Stomach (tissue), 9 donors: ENCODE measurements around the gene BCL2A1. TPM values are rescaled to one million over a fixed set of nuclear protein-coding genes. Genes with fewer than 3 reads are reported as not detected.

Source experiments
- DNase-seq, 2 donors: peaks; one replicate each; pipeline versions ENCODE4 v3.0.0 to v3.0.0-alpha.2; 2013 to 2019
- H3K27ac ChIP-seq, 5 donors: fragments of 200-600 bp in 4 of 5; sonication (generic) in 4 of 5; one replicate each; pipeline ENCODE4 v1.5.1; 2013 to 2019; ENCODE audit warnings: mild to moderate bottlenecking in 1 of 5, moderate library complexity in 1 of 5
- H3K27me3 ChIP-seq, 3 donors: fragments of 200-600 bp; sonication (generic); one replicate each; pipeline ENCODE4 v1.5.1; 2017 to 2019; ENCODE audit warnings: mixed run types in 1 of 3
- H3K36me3 ChIP-seq, 4 donors: fragments of 200-600 bp; sonication (generic); 1 replicate in 3 of 4; 2 replicates in 1 of 4; pipeline ENCODE4 v1.5.1; 2016 to 2019
- H3K4me1 ChIP-seq, 4 donors: fragments of 200-600 bp; sonication (generic); one replicate each; pipeline ENCODE4 v1.5.1; 2016 to 2019
- H3K4me3 ChIP-seq, 4 donors: fragments of 200-600 bp; sonication (generic) in 3 of 4; one replicate each; pipeline ENCODE4 v1.5.1; 2016 to 2019; ENCODE audit warnings: mild to moderate bottlenecking in 1 of 4
- H3K9me3 ChIP-seq, 4 donors: fragments of 200-600 bp; sonication (generic); one replicate each; pipeline ENCODE4 v1.5.1; 2016 to 2019
- EP300 ChIP-seq: sonication (generic); formaldehyde crosslinking; IDR thresholded peaks from one replicate; pipeline ENCODE4 v1.6.1; 2017; ENCODE audit warnings: antibody characterized with exemption
- POLR2A ChIP-seq, 4 donors: fragments of 450-650 bp; IDR thresholded peaks; one replicate each; pipeline ENCODE4 v1.6.1; 2016; ENCODE audit warnings: antibody characterized with exemption in 4 of 4, control low read depth in 2 of 4, mild to moderate bottlenecking in 1 of 4, moderate library complexity in 1 of 4
- POLR2AphosphoS5 ChIP-seq, 3 donors: sonication (generic); formaldehyde crosslinking; IDR thresholded peaks; one replicate each; pipeline ENCODE4 v1.6.1; 2016; ENCODE audit warnings: antibody characterized with exemption in 3 of 3
- WGBS, 5 donors: extraction: QIAGEN DNeasy Blood & Tissue Kit in 3 of 5; methylation state at CpG; one replicate each; pipeline versions ENCODE4 v1.1.5 to v1.1.7; 2013 to 2018; 5-methylcytosine and 5-hydroxymethylcytosine counted together
- intact Hi-C: fragments of 100-400 bp; cut with DNase I; formaldehyde crosslinking; loops from one replicate; pipeline ENCODE4 v1.15.1; 2023; ENCODE audit warnings: low total_unique reads
- polyA plus RNA-seq, 3 donors: library from polyadenylated mRNA; stranded (reverse); fragments of 200-250 nt; gene quantifications; one replicate each; pipeline ENCODE4 v1.2.3, GENCODE V29; 2013
- total RNA-seq, 5 donors: library from RNA; depleted of rRNA; stranded (reverse); fragments of >200 nt; gene quantifications; one replicate each; pipeline versions ENCODE4 v1.1.0 to v1.2.3, GENCODE V29; 2014 to 2016
- TF ChIP-seq, protein P1 (sequence below), 7 experiments: fragments of 450-650 bp in 4 of 7; fragments of 200-600 bp in 3 of 7; sonication (generic) in 3 of 7; IDR thresholded peaks; one replicate each; pipeline ENCODE4 v1.5.1; 2016 to 2019; ENCODE audit warnings: antibody characterized with exemption in 7 of 7, control low read depth in 2 of 7, mild to moderate bottlenecking in 1 of 7
- donor health status: healthy with polysubstance abuse.
- donor health status: Bipolar disorder and iron deficiency.
- donor health status: healthy.

Gene BCL2A1
- total and polyA plus RNA-seq, 8 donors, result 0.87 to 29.4 (median 4.1) TPM; not detected in 2

DNA sequence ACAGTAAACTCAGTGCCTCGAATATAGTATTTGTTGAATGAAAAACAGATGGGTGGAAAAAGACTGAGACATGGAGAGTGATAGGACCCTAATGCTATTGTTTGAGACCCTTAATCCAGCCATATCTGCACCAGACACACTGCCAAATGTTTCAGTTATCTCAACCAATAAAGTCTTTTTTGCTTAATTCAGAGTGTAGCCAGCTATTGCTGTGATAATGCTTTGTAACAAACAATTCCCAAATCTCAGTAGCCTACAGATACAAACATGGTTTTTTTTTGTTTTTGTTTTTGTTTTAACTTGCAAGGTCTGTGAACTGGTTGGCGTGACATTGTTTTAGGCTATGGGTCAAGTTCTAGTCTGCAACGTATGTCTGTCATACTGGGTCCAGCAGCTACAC lies 17.0 kb upstream of the BCL2A1 start:
- Histone ChIP-seq H3K9me3 (no peaks in the 10 kb centered on the region), H3K36me3 (no peaks in the 10 kb centered on the region), H3K27ac (no peak overlapping the region), H3K4me1 (peaks cover 0 to under 1% (median 0%) of the 10 kb centered on the region in 4 donors), H3K4me3 (no peak overlapping the region), H3K27me3 (no peaks in the 10 kb centered on the region)
- TF ChIP-seq, protein P1, sequence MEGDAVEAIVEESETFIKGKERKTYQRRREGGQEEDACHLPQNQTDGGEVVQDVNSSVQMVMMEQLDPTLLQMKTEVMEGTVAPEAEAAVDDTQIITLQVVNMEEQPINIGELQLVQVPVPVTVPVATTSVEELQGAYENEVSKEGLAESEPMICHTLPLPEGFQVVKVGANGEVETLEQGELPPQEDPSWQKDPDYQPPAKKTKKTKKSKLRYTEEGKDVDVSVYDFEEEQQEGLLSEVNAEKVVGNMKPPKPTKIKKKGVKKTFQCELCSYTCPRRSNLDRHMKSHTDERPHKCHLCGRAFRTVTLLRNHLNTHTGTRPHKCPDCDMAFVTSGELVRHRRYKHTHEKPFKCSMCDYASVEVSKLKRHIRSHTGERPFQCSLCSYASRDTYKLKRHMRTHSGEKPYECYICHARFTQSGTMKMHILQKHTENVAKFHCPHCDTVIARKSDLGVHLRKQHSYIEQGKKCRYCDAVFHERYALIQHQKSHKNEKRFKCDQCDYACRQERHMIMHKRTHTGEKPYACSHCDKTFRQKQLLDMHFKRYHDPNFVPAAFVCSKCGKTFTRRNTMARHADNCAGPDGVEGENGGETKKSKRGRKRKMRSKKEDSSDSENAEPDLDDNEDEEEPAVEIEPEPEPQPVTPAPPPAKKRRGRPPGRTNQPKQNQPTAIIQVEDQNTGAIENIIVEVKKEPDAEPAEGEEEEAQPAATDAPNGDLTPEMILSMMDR (IDR thresholded peaks at IDR 0.05), result no peak
- no peak for TF ChIP-seq EP300
- TF ChIP-seq POLR2A (IDR thresholded peaks at IDR 0.05), result no peak
- no peak for TF ChIP-seq POLR2AphosphoS5 (IDR thresholded peaks at IDR 0.05)
- intact Hi-C loops, result no loop called here
- no peak for DNase-seq
- 90 to 95% (median 91%) methylated on average over 3 of the region's 3 CpGs for WGBS, 5 donors

DNA sequence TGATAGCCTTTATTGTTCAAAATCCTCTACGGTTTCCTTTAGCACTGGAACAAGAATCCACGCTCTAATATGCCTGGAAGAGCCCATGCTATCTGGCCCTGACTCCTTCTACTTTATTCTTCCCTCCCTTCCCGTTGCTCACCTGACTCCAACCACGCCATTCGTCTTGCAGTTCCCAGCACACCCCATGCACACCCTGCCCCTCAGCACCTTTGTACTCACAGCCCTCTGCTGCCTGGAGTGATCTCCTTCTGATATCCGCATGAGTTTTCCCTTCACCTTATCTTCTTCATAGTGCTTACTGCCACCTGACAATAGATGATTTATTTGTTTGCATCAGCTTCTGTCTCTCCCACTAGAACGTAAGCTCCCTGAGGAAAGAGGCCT lies 16.6 kb upstream of the BCL2A1 start:
- WGBS, 5 donors, result 67 to 84% (median 77%) methylated on average over 7 of the region's 7 CpGs
- Histone ChIP-seq H3K4me3 (no peak overlapping the region), H3K27me3 (no peaks in the 10 kb centered on the region), H3K9me3 (no peaks in the 10 kb centered on the region), H3K27ac (no peak overlapping the region), H3K36me3 (no peaks in the 10 kb centered on the region), H3K4me1 (no peaks in the 10 kb centered on the region)
- intact Hi-C loops, result no loop called here
- TF ChIP-seq POLR2AphosphoS5 (IDR thresholded peaks at IDR 0.05) (no peak), POLR2A (IDR thresholded peaks at IDR 0.05) (no peak), EP300 (no peak)
- TF ChIP-seq, protein P1 (IDR thresholded peaks at IDR 0.05), result no peak
- no peak for DNase-seq

DNA sequence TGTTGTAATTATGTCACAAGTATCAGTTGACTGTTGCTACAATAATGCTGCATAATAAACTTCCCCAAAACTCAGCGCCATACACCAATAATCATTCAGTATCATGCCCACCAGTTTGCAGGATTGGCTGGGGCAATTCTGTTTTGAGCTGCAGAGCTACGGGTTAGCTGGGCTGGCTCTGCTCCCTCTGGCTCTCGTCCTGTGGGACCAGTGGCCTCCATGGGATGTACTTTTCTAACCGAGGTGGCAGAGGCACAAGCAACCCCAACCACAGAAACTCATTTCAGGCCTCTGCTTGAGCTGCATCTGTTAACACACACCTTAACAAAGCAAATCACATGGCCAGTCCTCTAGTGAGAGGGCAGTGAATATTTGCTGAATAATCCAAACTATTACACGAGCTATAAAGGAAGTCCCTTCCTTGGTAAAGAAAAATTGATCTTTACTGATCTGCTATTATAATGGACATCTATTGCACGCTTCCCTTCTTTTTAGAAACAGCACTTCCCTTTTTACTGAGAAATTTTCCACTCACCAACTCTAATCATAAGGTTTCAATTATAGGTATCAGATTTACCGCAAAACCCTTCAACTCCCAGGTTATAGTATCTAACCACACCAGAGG lies 10.9 kb upstream of the BCL2A1 start:
- 58 to 75% (median 61%) methylated on average over 6 to 7 of the region's 7 CpGs for WGBS, 5 donors
- Histone ChIP-seq H3K4me3 (no peak overlapping the region), H3K9me3 (no peaks in the 10 kb centered on the region), H3K4me1 (peaks cover 0 to 9% (median 0%) of the 10 kb centered on the region in 4 donors), H3K27ac (peak overlapping the region in 2 of 5 donors; percentile 39 to 41), H3K36me3 (no peaks in the 10 kb centered on the region), H3K27me3 (no peaks in the 10 kb centered on the region)
- intact Hi-C loops, result no loop called here
- DNase-seq, result no peak
- TF ChIP-seq POLR2AphosphoS5 (IDR thresholded peaks at IDR 0.05), result no peak
- TF ChIP-seq, protein P1 (IDR thresholded peaks at IDR 0.05), result no peak
- TF ChIP-seq EP300, result no peak
- no peak for TF ChIP-seq POLR2A (IDR thresholded peaks at IDR 0.05)

DNA sequence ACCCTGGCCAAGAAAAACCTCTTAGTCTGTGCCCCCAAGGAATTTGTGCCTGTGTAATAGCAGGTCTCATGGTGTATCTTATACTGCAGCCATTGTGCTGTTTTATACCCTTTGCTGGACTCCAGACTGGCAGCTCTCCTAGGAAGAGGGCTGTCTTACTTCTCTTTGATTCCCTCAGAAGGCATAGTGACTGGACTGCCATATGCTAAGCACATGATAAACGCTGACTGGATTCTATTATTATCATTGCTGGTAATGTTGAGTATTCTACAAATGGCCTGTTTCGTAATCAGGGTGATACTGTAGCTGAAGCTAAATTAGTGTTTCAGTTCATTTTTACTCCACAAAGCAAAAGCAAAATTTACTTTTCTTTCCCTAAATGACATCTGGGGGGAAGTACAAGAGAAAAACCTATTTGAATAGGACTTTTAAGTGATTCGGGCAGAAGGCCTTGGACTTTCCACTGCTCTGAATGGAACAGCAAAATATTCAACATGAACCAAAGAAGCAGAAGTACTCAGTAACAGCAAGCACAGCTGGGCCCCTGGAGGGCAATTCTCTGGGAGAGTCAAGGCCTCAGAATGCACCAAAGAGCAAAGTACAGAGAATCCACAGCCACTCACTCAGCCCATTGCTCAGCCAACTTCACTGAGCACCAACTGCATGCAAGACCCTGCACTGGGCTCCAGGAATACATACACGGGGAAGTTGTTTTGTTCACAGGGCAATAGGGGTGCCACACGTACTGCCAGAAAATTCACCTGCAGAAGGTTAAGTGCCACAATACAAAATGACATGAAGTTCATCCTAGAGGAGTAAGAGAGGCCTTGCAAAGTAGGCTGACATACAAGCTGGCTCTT lies 7.9 kb upstream of the BCL2A1 start:
- H3K36me3 ChIP-seq, result no peaks in the 10 kb centered on the region
- no peaks in the 10 kb centered on the region for H3K9me3 ChIP-seq
- TF ChIP-seq POLR2AphosphoS5 (IDR thresholded peaks at IDR 0.05) (no peak), EP300 (no peak), POLR2A (IDR thresholded peaks at IDR 0.05) (no peak)
- TF ChIP-seq, protein P1 (IDR thresholded peaks at IDR 0.05), result no peak
- intact Hi-C loops, result no loop called here
- DNase-seq, result peak in 1 of 2 donors; percentile 41
- peak overlapping the region in 4 of 5 donors; percentile 22 to 77 (median 56) for H3K27ac ChIP-seq
- no peaks in the 10 kb centered on the region for H3K27me3 ChIP-seq
- peaks cover 0 to 9% (median 0%) of the 10 kb centered on the region in 4 donors for H3K4me1 ChIP-seq
- H3K4me3 ChIP-seq, result no peak overlapping the region
- WGBS, 5 donors, result 67 to 79% (median 78%) methylated on average over 5 of the region's 5 CpGs
